Stimulated activated CD8-positive, alpha-beta memory T cell treated with anti-CD3 and anti-CD28 coated beads, Interleukin-2, amount 100 ng/mL, for 48 hours (primary cell): ENCODE measurements around the gene PAX6.

Source experiments
- DNase-seq, 2 donors: peaks; one replicate each; pipeline ENCODE4 v3.0.0-alpha.2; 2020; ENCODE audit warnings: low read depth in 2 of 2

The PAX6 gene

GRCh38 chr11:31808721-31809540 is 2.2 kb downstream of the PAX6 start:
- DNase-seq: no peak

DNA sequence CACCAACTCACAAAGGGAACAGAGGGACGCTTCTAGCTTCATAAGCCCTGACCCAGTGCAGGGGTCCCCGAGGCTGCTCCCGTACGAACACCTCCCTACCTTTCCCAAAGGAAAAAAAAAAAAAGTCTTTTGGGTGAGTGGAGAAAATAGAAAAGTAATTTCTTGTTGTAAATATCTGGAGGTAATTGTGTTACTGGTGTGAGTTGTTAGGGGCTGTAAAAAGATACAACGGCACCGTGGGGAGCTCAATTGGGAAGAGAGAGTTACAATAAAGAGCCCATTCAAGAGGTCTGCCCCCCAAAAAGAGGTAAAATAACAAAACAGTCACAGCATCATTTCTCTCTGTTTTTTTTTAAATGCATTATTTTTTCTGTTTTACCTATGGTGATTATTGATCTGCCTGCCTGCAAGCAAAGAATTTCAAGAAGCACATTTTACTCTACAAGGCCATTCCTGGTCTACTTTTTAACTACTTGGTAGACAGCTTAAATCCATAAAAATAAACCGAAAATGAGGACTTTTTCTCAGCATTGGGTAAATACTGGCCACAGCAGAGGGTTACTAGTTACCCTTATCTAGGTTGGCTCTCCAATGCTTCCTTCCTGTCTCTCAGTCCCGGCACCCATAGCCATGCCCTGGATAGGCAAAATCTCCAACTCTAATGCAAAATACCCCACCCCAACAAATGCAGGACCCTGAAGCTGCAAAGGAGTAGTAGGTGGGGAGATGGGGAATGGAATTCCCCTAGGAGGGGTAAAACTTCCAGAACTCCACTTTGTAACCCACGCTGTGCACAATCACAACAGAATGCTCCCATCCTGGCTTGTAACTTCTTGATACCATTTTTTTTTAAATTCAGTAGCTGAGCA is 3.1 kb downstream of the PAX6 start:
- DNase-seq: no peak

- no peak for DNase-seq
Measured at GRCh38 chr11:31806928-31807798, 4.0 kb downstream of the PAX6 start.

DNA sequence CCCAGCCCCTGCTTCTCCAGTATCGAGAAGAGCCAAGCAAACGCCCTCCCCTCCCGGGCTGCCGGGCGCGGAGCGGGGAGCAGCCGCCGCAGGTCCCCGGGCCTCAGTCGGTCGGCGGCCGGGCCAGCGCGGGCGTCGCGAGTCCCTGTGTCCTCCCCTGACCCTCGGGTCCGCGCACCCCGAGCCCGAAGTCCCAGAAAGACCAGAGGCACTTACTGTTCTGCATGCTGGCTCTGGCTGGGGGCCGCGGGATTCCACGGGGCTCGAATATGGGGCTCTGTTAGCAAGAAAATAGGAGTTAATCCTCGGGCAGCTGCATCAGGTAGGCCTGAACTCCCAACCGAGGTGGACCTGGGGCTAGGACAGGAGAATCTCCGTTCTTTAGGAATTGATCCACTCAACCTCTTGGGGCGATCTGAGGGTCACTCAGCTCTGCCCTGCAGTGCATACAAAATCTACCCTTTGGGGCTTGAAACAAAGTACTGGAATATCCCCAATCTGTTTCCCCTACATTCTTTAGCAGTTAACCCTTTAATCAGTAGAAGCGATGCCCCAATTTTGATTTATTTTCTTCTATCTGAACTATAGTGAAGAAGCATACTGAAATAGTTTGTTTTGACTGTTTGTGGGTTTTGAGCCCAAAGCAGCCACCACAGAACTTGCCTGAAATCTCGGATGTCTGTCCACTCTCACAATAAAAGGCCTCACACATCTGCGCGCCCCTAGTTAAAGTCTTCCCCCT is 4.8 kb downstream of the PAX6 start:
- DNase-seq: no peak

DNA sequence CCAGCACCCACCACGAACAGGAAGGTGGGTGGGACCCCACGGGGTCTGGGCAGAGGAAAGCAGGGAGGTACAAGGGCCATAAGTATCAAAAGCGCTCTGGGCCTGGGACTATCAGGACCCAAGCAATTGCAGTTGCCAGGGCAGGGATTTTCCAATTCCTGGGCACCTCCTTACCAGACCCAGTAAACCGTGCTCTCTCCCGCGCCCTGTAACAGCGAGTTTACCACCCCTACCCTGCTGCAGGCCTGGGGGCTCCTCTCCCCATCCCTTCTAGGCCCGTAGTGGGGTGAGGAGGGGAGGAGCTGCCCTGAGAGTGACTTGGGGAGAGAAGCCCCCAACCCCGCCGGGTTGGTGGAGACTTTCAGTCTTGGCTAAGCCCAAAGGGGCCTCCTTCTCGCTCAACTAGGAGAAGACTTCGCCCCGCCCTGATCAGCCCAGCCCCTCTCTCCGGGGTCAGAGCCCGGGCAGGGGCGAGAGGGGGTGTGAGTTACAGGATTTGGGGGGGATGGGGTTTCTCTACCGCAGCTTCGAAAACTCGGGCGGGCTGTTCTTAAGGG is 5.4 kb downstream of the PAX6 start:
- DNase-seq: no peak

- no peak for DNase-seq
Measured at GRCh38 chr11:31805037-31805628, 6.0 kb downstream of the PAX6 start.

GRCh38 chr11:31804312-31805036 is 6.6 kb downstream of the PAX6 start:
- no peak for DNase-seq

- no peak for DNase-seq
Measured at GRCh38 chr11:31803813-31804311, 7.3 kb downstream of the PAX6 start.

DNA sequence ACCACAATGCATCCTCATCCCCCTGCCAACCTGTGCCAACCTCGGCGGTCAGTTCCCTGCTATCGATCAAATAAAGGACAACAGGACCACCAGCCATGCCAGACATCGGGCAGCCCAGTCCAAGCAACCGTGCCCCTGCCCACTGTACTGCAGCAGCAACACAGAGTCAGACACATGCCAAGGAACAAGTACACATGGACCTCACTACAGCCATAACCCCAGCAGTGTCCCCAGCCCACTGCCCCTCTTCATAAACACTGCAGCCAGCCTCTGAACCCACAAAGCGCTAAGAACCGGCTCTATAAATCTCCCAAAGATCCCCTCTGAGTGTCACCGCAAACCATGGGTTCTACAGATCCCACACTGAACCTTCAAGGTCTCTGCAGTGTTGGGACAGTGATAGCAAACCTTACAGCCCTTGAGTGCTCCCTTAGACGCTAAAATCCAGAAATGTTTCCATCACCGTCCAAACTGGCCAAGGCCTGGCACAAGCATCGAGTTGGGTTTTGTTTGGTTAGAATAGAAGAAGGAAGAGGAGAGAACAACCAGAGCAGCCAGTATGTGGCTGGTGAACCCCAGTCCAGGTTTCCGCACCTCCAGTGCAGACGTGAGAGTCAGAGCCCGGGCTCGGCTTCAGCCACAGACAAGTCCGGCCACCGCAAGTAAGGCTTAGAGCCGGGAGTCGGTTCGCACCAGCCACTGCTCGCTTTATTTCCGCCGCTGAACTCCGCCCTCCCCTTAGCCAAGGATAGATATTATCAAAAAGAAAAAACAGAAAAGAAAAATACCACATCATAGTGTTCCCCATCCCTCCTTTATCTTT is 7.9 kb downstream of the PAX6 start:
- no peak for DNase-seq

DNA sequence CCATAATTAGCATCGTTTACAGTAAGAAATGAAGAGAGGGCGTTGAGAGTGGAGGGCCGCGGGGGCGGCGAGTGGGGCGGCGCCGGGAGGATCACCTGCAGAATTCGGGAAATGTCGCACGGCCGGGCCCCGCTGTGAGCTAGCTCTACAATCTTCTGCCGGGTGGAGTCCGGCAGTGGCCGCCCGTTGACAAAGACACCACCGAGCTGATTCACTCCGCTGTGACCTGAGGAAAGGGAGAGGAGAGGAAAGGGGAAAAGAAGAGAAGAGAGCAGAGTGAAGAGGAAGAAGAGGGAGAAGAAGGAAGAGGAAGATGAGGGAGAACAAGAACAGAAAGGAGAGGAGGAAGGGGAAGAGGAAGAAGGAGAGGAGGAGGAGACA is 8.5 kb downstream of the PAX6 start:
- DNase-seq: no peak

DNA sequence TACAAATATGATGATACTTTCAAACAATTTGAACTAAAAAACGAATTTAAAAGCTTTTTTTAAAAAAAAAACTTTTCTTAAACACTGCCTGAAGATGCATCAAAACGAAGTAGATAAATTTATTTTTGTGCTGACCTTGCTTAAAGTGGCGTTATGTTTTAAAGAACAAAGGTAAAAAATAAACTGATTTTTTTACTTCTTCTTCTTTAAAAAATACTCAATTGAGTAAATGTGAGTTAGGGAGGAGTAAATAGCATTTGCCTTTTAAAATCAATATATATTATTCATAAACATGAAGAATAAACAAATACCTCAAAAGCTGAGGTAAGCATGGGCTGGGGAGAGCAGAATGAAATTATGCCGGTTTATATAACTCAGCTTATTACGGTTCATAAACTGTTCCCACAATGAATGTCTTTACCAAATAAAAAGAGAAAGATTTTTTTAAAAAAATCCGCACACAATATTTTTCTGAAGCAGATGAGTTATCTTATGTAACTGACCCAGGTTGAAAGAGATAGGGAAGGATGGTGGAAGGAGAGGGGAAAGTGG is 9.0 kb downstream of the PAX6 start:
- no peak for DNase-seq

GRCh38 chr11:31801298-31801702 is 9.8 kb downstream of the PAX6 start:
- DNase-seq: no peak

- no peak for DNase-seq
Measured at GRCh38 chr11:31800398-31801265, 10.5 kb downstream of the PAX6 start.

GRCh38 chr11:31799435-31800397 is 11.4 kb downstream of the PAX6 start:
- no peak for DNase-seq

DNA sequence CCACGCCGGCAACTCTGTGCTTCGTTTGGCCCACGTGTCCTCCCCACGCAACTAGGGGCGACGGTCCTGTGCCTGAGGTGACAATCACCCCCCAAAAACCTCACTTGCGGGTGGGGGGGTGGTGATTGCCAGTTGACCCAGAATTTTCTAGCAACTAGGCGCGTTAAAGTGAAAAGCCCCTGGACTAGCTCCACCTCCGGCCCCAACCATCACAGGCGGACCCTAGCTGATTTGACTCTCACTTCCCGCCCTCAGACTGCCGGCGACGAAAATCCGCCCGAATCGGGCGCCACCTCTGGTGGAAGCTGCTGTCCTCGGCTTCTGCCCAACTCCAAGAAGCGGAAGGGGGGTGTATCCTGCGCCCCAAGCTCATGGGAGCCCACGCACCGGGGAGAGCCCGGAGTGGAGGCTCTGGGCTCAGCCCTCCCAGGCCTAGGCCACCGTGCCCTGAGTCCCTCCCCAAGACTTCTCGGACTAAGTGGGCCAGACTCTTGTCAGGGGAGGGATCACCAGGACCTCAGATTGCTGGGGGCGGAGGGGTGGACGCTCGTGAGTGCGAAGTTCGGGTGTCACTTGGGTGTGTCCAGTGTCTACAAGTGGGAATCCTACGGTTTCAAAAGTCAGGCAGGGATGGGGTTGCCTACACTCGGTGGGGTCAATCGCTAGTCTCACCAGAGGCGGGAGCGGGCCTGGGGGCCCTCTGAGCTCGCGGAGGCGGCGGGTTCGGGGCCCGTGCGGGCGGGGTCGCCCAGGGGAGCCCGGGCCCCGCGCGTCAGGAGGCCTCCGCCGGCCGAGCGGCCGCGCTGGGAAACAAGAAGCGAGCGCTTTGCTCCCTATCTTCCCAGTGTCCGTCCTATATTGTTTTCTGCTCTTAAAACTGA is 12.3 kb downstream of the PAX6 start:
- no peak for DNase-seq
